HepG2 (cell line): ENCODE measurements around the gene SH3BP5. TPM values are rescaled to one million over a fixed set of nuclear protein-coding genes. Genes with fewer than 3 reads are reported as not detected.

Experiments used
- ATAC-seq: fragments of 200-7000 bp; cut with Tn5 transposase; 3 replicates; pipeline ENCODE4 v1.9.1; 2020; ENCODE audit warnings: mild to moderate bottlenecking, moderate library complexity
- BruUV-seq: library from RNA; stranded (reverse); fragments of 400-500 nt; replicated peaks from 2 replicates; lab custom pipeline; 2021; lab: Mats Ljungman, UMichigan
- CTCF ChIA-PET: fragments of 300-600 bp; formaldehyde crosslinking; extraction: SDS; loops from one replicate; lab custom pipeline; 2021; ENCODE audit warnings: low total read pairs, inconsistent platforms, low intra/inter-chr PET ratio; lab: Yijun Ruan, JAX
- POLR2A ChIA-PET: fragments of 350-600 bp; sonication (Branson Sonifier 250); formaldehyde crosslinking; loops from one replicate; lab custom pipeline; 2020; ENCODE audit warnings: antibody characterized with exemption, inconsistent platforms; lab: Yijun Ruan, JAX
- DNase-seq: peaks from one replicate; pipeline ENCODE4 v3.0.0-alpha.2; 2015; ENCODE audit warnings: low spot score
- FAIRE-seq: peaks from 3 replicates; lab custom pipeline; 2011; peaks lifted over from hg19 to GRCh38; lab: Jason Lieb, UNC
- H2AFZ ChIP-seq: one replicate; pipeline ENCODE4 v1.6.1; 2011; ENCODE audit warnings: low read length, inconsistent platforms
- H3K27ac ChIP-seq: fragments of 300-600 bp; 3 replicates; pipeline ENCODE4 v1.8.0; 2011; ENCODE audit warnings: mixed run types, mild to moderate bottlenecking, mixed read lengths, low read length, inconsistent platforms; ENCODE audit not compliant: insufficient read depth; ENCODE audit errors: extremely low read length
- H3K27me3 ChIP-seq, 2 experiments: fragments of 200-600 bp in 1 of 2; 2 replicates in 1 of 2; 3 replicates in 1 of 2; pipeline versions ENCODE4 v1.6.0 to v1.8.0; 2011; ENCODE audit warnings: low read length in 2 of 2, mild to moderate bottlenecking in 2 of 2, moderate library complexity in 2 of 2, inconsistent platforms in 1 of 2; ENCODE audit not compliant: insufficient read depth in 2 of 2, control insufficient read depth in 1 of 2
- H3K36me3 ChIP-seq, 2 experiments: fragments of 200-600 bp in 1 of 2; replicated peaks in 1 of 2; 2 replicates in 1 of 2; 3 replicates in 1 of 2; pipeline versions ENCODE4 v1.5.1 to v1.8.0; 2011; ENCODE audit warnings: low read length in 2 of 2, inconsistent platforms in 1 of 2; ENCODE audit not compliant: insufficient read depth in 2 of 2, control insufficient read depth in 1 of 2
- H3K4me1 ChIP-seq: 2 replicates; pipeline ENCODE4 v1.5.1; 2012; ENCODE audit warnings: low read length, inconsistent platforms; ENCODE audit not compliant: insufficient read depth
- H3K4me2 ChIP-seq: 2 replicates; pipeline ENCODE4 v1.6.0; 2011; ENCODE audit warnings: low read depth, low read length, inconsistent platforms
- H3K4me3 ChIP-seq, 3 experiments: fragments of 200-600 bp in 1 of 3; sonication (generic), shearing (Covaris generic) in 1 of 3; replicated peaks in 1 of 3; 2 replicates each; pipeline ENCODE4 v1.5.1; 2011 to 2016; ENCODE audit warnings: low read length in 3 of 3, inconsistent platforms in 2 of 3, low read depth in 2 of 3, mild to moderate bottlenecking in 2 of 3, control low read depth in 1 of 3, mixed read lengths in 1 of 3; ENCODE audit not compliant: insufficient read depth in 1 of 3
- H3K79me2 ChIP-seq: one replicate; pipeline ENCODE4 v1.6.1; 2011; ENCODE audit warnings: low read length, inconsistent platforms; ENCODE audit not compliant: insufficient read depth
- H3K9ac ChIP-seq: 2 replicates; pipeline ENCODE4 v1.6.0; 2011; ENCODE audit warnings: mild to moderate bottlenecking, low read depth, low read length, inconsistent platforms; ENCODE audit not compliant: insufficient read depth
- H3K9me3 ChIP-seq: 2 replicates; pipeline ENCODE4 v1.5.1; 2012; ENCODE audit warnings: mild to moderate bottlenecking, low read length
- H4K20me1 ChIP-seq: 2 replicates; pipeline ENCODE4 v1.6.0; 2011; ENCODE audit warnings: inconsistent platforms, mild to moderate bottlenecking, low read length, moderate library complexity; ENCODE audit not compliant: insufficient read depth
- FIP1L1 ChIP-seq: fragments of 200-400 bp; formaldehyde crosslinking; IDR thresholded peaks from 2 replicates; pipeline ENCODE4 v1.6.1; 2018; ENCODE audit warnings: low read depth, mild to moderate bottlenecking, low read length, moderate library complexity, borderline replicate concordance; ENCODE audit not compliant: insufficient read depth
- FOXK1 ChIP-seq: sonication (generic); formaldehyde crosslinking; IDR thresholded peaks from 2 replicates; pipeline ENCODE4 v1.4.0; 2020; ENCODE audit warnings: low read depth, missing genetic modification reagents, borderline replicate concordance
- HDAC2 ChIP-seq: sonication (generic); formaldehyde crosslinking; IDR thresholded peaks from 2 replicates; pipeline ENCODE4 v1.4.0; 2020; ENCODE audit warnings: missing genetic modification reagents
- NR2F6 ChIP-seq, 2 experiments: IDR thresholded peaks; 2 replicates each; pipeline ENCODE4 v1.6.1; 2016; ENCODE audit warnings: antibody characterized with exemption in 1 of 2, mild to moderate bottlenecking in 1 of 2
- TCF12 ChIP-seq, 2 experiments: fragments of 450-650 bp in 1 of 2; sonication (generic) in 1 of 2; formaldehyde crosslinking in 1 of 2; IDR thresholded peaks; 2 replicates each; pipeline versions ENCODE4 v1.6.1 to v1.8.0; 2017 to 2022; ENCODE audit warnings: antibody characterized with exemption in 1 of 2, mild to moderate bottlenecking in 1 of 2, missing genetic modification reagents in 1 of 2, moderate library complexity in 1 of 2
- ZIK1 ChIP-seq: sonication (generic); formaldehyde crosslinking; IDR thresholded peaks from 2 replicates; pipeline ENCODE4 v1.5.0; 2020; ENCODE audit warnings: mild to moderate bottlenecking, low read depth, missing genetic modification reagents, borderline replicate concordance
- WGBS: methylation state at CpG from one replicate; pipeline ENCODE4 v1.1.6; 2017; ENCODE audit warnings: low lambda C conversion rate; 5-methylcytosine and 5-hydroxymethylcytosine counted together
- in situ Hi-C: cut with HindIII; loops from 2 replicates; pipeline ENCODE4 v1.10.0; 2017; ENCODE audit warnings: low pct_unique_long_range_greater_than_20kb; ENCODE audit not compliant: extremely low pct_ligation_motif_present
- intact Hi-C: fragments of 100-400 bp; cut with micrococcal nuclease; formaldehyde crosslinking; loops from one replicate; pipeline ENCODE4 v1.10.0; 2022; ENCODE audit not compliant: unreplicated experiment
- polyA plus RNA-seq, 8 experiments: library from polyadenylated mRNA; depleted of rRNA in 3 of 8; stranded (reverse) in 7 of 8; unstranded in 1 of 8; fragments of >200 nt; fragmentation: Illumina TruSeq in 4 of 8; extraction: Trizol in 4 of 8; gene quantifications; 2 replicates each; pipeline versions ENCODE4 v1.2.1 to v1.2.3, GENCODE V29; 2011 to 2016; ENCODE audit warnings: low read depth in 4 of 8, missing spikeins in 1 of 8, mixed read lengths in 1 of 8; ENCODE audit not compliant: insufficient read depth in 1 of 8
- total RNA-seq, 5 experiments: library from RNA; depleted of rRNA; stranded (reverse); fragments of >200 nt; fragmentation: Illumina TruSeq; extraction: Trizol; gene quantifications; 2 replicates each; pipeline ENCODE4 v1.2.3, GENCODE V29; 2016; ENCODE audit warnings: low read depth in 1 of 5
- TF ChIP-seq, protein P1 (sequence below), 2 experiments: sonication (generic) in 1 of 2; formaldehyde crosslinking in 1 of 2; IDR thresholded peaks; 2 replicates each; pipeline versions ENCODE4 v1.5.1 to v1.6.1; 2011 to 2020; ENCODE audit warnings: borderline replicate concordance in 1 of 2, low read depth in 1 of 2, low read length in 1 of 2, mild to moderate bottlenecking in 1 of 2, missing genetic modification reagents in 1 of 2, moderate library complexity in 1 of 2
- TF ChIP-seq, protein P2 (sequence below): sonication (generic); formaldehyde crosslinking; IDR thresholded peaks from 2 replicates; pipeline ENCODE4 v1.8.1; 2023; ENCODE audit warnings: mild to moderate bottlenecking, missing genetic modification reagents, borderline replicate concordance
- TF ChIP-seq, protein P3 (sequence below), 2 experiments: sonication (generic) in 1 of 2; formaldehyde crosslinking in 1 of 2; IDR thresholded peaks; 2 replicates each; pipeline versions ENCODE4 v1.4.0 to v1.6.1; 2018 to 2020; ENCODE audit warnings: missing genetic modification reagents in 2 of 2, borderline replicate concordance in 1 of 2, low read depth in 1 of 2, mild to moderate bottlenecking in 1 of 2, missing biosample characterization in 1 of 2
- TF ChIP-seq, protein P4 (sequence below): sonication (generic); formaldehyde crosslinking; IDR thresholded peaks from 2 replicates; pipeline ENCODE4 v1.5.0; 2020; ENCODE audit warnings: mild to moderate bottlenecking, missing genetic modification reagents, borderline replicate concordance
- TF ChIP-seq, protein P5 (sequence below): sonication (generic); formaldehyde crosslinking; IDR thresholded peaks from 2 replicates; pipeline ENCODE4 v1.8.0; 2022; ENCODE audit warnings: missing genetic modification reagents, low read depth, mild to moderate bottlenecking, borderline replicate concordance

SH3BP5 gene
- total and polyA plus RNA-seq, 2 of the 13 experiments (the other 11 are each of a cell fraction or from before 2014, with no cell fraction given): 0.09 to 0.16 TPM

DNA sequence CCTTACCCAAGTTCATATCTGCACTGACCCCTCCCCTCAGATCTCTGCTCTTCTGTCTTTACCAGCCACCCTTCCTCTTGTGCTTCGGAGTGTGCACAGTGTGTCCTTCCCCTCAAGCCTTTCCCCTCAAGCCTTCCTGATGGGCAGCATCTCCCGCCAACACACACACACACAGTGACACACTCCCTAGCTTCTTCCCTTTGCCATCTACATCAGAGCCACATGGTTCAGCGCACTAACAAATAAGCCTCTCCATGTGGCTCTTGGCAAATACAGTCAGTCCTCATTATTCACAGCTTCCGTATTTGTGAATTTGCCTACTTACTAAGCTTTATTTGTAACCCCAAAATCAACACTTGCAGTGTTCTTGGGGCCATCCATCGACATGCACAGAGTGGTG lies 37.5 kb downstream of the SH3BP5 start:
- no peaks in the 10 kb centered on the region for H3K9me3 ChIP-seq
- DNase-seq (no peak), FAIRE-seq (no peak), ATAC-seq (no peak)
- no TSS peak for BruUV-seq
- H2AFZ ChIP-seq: no peak overlapping the region
- CTCF ChIA-PET: no interaction called here
- 73% methylated on average over 5 of the region's 5 CpGs for WGBS
- no peak overlapping the region for H3K9ac ChIP-seq
- POLR2A ChIA-PET: no interaction called here
- no peaks in the 10 kb centered on the region for H3K36me3 ChIP-seq
- in situ Hi-C loops: no loop called here
- no peak overlapping the region for H3K27ac ChIP-seq
- no peaks in the 10 kb centered on the region for H3K79me2 ChIP-seq
- intact Hi-C loops: no loop called here
- no peaks in the 10 kb centered on the region for H3K4me1 ChIP-seq
- no peaks in the 10 kb centered on the region for H4K20me1 ChIP-seq
- H3K4me3 ChIP-seq: no peak overlapping the region
- no peaks in the 10 kb centered on the region; a peak in 1 of 5 replicates for H3K27me3 ChIP-seq
- no peak overlapping the region for H3K4me2 ChIP-seq
- TF ChIP-seq HDAC2 (CRISPR knock-in tag) (no peak), ZIK1 (CRISPR knock-in tag) (no peak), FOXK1 (no peak), TCF12 (IDR thresholded peaks at IDR 0.05) (no peak), TCF12 (CRISPR knock-in tag; IDR thresholded peaks at IDR 0.05) (no peak), NR2F6 (IDR thresholded peaks at IDR 0.05) (no peak), NR2F6 (CRISPR knock-in tag; IDR thresholded peaks at IDR 0.05) (no peak), FIP1L1 (no peak)
- TF ChIP-seq, protein P1, sequence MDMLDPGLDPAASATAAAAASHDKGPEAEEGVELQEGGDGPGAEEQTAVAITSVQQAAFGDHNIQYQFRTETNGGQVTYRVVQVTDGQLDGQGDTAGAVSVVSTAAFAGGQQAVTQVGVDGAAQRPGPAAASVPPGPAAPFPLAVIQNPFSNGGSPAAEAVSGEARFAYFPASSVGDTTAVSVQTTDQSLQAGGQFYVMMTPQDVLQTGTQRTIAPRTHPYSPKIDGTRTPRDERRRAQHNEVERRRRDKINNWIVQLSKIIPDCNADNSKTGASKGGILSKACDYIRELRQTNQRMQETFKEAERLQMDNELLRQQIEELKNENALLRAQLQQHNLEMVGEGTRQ (IDR thresholded peaks at IDR 0.05; ENCODE audit: low read depth, low read length): no peak
- TF ChIP-seq, protein P1 (CRISPR knock-in tag; IDR thresholded peaks at IDR 0.05; ENCODE audit: borderline replicate concordance): no peak
- TF ChIP-seq, protein P2, sequence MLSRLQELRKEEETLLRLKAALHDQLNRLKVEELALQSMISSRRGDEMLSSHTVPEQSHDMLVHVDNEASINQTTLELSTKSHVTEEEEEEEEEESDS: no peak
- TF ChIP-seq, protein P3, sequence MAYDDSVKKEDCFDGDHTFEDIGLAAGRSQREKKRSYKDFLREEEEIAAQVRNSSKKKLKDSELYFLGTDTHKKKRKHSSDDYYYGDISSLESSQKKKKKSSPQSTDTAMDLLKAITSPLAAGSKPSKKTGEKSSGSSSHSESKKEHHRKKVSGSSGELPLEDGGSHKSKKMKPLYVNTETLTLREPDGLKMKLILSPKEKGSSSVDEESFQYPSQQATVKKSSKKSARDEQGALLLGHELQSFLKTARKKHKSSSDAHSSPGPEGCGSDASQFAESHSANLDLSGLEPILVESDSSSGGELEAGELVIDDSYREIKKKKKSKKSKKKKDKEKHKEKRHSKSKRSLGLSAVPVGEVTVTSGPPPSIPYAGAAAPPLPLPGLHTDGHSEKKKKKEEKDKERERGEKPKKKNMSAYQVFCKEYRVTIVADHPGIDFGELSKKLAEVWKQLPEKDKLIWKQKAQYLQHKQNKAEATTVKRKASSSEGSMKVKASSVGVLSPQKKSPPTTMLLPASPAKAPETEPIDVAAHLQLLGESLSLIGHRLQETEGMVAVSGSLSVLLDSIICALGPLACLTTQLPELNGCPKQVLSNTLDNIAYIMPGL (CRISPR knock-in tag; IDR thresholded peaks at IDR 0.05; ENCODE audit: borderline replicate concordance in 1 of 2, low read depth in 1 of 2): no peak
- TF ChIP-seq, protein P4, sequence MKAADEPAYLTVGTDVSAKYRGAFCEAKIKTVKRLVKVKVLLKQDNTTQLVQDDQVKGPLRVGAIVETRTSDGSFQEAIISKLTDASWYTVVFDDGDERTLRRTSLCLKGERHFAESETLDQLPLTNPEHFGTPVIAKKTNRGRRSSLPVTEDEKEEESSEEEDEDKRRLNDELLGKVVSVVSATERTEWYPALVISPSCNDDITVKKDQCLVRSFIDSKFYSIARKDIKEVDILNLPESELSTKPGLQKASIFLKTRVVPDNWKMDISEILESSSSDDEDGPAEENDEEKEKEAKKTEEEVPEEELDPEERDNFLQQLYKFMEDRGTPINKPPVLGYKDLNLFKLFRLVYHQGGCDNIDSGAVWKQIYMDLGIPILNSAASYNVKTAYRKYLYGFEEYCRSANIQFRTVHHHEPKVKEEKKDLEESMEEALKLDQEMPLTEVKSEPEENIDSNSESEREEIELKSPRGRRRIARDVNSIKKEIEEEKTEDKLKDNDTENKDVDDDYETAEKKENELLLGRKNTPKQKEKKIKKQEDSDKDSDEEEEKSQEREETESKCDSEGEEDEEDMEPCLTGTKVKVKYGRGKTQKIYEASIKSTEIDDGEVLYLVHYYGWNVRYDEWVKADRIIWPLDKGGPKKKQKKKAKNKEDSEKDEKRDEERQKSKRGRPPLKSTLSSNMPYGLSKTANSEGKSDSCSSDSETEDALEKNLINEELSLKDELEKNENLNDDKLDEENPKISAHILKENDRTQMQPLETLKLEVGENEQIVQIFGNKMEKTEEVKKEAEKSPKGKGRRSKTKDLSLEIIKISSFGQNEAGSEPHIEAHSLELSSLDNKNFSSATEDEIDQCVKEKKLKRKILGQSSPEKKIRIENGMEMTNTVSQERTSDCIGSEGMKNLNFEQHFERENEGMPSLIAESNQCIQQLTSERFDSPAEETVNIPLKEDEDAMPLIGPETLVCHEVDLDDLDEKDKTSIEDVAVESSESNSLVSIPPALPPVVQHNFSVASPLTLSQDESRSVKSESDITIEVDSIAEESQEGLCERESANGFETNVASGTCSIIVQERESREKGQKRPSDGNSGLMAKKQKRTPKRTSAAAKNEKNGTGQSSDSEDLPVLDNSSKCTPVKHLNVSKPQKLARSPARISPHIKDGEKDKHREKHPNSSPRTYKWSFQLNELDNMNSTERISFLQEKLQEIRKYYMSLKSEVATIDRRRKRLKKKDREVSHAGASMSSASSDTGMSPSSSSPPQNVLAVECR (CRISPR knock-in tag): no peak
- TF ChIP-seq, protein P5, sequence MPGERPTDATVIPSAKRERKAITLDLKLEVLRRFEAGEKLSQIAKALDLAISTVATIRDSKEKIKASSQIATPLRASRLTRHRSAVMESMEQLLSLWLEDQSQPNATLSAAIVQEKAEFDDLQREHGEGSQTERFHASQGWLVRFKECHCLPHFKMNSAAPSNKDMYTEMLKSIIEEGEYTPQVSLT (CRISPR knock-in tag): no peak
